ENCODE results near the gene NFKB1. TPM values are rescaled to one million over a fixed set of nuclear protein-coding genes. Genes with fewer than 3 reads are reported as not detected.

The NFKB1 gene
- polyA plus RNA-seq, 1 donor: 21.6 TPM

DNA sequence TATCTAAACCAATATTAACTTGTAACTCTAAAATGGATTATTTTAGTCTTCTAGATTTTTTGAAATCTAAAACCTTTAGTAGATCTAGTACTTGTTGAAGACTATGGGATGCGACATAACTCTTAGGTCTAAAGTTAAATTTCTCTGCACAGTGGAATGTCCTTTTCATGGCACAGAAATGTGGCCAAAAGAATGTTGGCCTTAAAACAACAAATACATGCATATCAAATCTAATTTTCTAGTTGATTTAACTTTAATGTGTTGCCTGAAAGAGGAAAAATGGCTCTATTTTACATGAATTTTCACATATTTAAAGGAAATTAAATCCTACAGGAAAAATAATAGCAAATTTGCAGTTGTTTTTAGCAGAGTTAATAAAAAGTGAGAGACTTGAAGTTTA lies 30.3 kb downstream of the NFKB1 start:
- DNase-seq: no peak

DNA sequence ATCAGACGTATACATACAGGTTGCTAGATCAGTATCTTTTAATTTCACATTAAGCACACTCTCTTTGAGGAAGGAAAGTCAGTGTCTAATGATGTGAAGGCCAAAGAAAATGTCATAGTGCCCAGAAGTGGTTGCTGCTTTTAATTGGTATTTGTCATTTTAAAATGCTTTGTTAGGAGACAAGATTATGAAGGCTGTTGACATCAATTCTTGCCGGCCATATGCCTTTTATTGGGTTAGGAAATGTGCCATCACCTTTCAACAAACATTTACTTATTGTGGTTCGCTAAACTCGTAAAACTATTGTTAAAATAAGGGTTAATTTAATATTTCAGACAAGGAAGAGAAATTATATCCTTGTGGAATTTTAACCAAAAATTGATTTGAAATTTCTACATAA lies 32.2 kb downstream of the NFKB1 start:
- DNase-seq: no peak

DNA sequence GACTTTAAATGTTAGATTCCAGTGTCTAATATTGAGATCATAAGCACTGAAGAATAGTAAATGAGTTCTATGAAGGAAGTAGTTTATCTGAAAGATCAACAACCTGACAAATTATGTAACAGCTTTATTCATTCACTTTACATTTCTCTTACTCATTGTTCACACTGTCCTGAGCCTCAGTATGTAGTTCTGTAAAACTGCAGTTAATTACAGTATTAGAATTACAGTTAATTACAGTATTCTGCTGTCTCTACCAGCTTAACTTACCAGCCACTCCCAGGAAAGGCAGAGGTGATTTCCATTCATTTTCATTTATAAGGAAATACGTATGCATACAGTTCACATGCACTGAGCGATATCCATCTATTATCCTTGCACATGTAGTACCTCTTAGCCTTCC lies 32.7 kb downstream of the NFKB1 start:
- DNase-seq: no peak

DNA sequence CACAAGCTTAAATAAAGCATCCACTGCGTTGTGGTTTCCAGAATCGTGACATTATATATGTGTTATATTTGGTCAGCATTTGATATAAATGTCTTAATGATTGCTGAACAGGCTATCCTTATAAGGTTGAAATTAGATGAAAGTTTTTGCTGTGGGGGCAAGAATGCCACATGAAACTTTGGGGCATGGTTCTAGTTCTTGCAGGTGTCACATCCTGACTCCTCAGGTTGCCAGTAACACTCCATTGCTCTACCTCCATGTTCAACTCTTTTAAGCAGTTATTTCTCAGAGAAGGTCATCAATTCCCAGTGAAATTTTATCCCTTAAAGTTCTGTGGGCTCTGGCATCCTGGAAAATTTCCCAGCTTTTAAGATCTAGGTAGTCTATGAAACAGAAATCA lies 33.7 kb downstream of the NFKB1 start:
- DNase-seq: no peak

DNA sequence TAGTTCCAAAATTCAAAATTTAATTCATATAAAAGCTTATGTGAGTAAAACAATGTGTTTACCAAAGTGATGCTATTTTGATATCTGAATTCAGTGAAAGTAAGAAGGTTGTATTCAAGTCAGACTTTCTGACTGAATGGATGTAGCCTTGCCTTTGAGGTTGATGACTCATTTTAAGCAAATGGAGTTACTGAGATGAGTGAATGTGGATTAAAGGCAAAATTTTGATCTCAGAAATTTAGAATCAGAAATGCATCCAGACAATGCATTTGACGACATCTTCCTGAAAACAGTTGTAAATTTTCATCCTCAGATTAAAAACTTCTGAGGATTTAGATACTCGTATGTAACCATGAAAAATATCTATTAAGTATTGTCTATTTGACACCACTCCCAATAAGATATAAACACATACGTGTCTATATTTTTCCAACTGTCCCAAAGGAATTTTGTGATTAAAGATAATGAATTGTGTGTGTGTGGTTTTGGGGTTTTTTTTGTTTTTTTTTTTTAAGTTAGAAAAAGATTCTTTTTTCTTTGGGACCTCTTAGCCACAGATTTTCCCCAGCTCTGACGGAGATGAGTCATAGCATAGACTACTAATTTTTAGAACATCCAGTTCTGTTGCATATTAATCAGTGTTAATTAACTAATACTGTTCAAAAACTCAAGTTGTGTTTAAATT lies 34.4 kb downstream of the NFKB1 start:
- DNase-seq: no peak

DNA sequence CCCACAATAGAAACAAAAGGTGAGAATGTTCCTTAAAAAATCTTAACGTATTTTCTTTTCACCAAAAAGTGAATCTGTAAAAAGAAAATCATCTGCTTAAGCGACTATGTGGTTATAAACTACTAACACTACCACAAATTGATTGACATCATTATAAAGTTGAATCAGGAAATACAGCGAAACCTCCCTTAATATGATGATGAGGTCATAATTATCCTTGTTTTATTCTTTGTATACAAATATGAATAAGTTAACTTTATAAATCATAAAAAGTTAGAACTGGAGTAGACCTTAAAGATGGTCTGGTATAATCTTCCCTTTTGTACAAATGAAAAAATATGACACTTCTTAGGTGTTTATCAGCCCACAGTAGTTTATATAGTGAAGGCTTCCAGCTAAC lies 35.6 kb downstream of the NFKB1 start:
- no peak for DNase-seq

DNA sequence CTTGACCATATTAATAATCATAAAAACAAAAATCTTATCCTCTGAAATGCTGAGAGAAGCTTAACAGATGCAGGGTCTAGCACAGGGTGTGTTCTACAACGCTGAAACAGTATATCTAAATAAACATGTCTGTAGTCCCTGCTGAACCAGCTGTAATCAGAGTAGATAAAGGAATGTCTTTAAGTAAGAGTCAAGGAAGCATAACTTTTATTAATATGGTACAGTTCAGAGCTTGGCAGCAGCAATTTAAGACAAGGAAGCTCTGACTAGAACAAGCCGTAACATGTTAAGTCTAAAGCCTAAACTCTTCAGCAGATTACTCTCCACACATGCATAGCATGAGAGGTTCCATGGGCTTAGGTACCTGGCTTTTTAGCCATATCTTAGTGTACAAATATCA lies 36.1 kb downstream of the NFKB1 start:
- DNase-seq: no peak

DNA sequence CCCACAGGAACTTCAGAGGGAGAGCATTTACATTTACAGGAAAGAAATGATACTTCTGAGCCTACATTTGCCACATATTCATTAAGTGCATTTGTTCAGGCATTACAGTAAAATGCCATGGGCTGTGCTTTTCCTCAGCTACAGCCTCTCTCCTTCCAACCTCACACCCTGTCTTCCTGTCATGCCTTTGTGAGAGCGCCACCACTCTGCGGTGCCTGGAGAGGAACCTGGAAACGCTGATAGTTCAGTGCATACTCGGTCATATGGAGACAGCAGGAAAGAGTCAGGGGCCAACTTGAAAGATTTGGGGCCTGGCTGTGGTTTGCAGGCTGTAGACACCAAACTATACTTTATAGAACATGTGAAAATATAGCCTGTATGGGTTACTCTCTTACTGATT lies 40.5 kb downstream of the NFKB1 start:
- DNase-seq: no peak

DNA sequence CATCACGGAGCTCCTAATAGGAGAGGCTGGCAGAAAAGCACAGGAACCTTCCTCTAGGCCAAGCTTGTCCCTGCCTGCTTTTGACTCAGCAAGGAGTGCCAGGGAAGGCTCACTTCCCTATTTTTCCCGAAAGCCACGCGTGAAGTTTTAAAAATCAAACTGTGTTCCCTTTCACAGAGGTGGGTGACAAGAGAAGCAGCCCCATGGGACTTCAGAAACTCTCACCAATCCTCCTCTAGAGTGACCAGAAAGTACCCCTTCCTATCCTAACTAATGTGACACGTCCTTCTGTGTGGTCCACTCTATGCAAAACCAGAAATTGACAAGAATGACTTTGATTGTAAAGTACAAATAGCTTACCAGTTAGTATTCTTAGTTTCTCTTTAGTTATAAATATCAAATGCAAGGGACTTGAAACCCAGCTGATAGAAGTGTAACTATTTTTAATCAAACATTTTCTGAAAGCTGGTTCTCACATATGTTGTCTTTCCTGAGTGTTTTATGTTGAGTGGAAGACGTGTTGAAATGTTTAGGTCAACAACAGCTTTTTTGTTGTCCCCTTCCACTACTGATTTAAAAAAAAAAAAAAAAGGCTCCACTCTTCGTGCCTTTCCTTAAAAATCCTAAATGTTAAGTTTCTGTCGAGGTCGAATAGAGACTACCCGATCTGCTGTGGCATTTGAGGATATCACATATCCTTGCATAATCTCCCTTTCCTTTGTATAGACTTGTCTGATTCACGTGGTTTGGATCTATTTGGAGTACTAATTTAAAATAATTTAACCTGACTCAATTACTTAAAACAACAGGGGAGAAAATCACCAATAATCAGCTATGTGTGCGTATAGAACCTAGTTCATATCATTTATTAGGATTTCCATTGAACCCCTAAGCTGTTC lies 42.1 kb downstream of the NFKB1 start:
- DNase-seq: no peak

DNA sequence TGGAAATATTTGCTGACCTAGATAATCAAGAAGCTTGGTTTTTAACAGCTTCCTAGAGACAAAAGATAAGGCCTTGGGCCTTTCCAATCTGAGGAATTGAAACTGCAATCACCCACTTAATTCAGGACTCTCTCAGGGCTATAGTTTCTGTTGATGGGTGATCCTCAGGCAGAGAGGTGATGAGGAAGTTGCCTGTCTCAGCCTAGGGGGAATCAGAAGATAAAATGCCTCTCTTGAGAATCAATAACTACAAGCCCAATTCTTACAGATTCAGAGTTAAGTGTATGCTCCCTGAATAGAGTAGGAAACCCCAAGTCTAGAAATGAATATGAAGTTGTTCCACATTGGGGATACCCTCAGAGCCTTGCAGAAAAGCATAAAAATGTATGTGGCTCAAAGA lies 45.5 kb downstream of the NFKB1 start:
- DNase-seq: no peak

DNA sequence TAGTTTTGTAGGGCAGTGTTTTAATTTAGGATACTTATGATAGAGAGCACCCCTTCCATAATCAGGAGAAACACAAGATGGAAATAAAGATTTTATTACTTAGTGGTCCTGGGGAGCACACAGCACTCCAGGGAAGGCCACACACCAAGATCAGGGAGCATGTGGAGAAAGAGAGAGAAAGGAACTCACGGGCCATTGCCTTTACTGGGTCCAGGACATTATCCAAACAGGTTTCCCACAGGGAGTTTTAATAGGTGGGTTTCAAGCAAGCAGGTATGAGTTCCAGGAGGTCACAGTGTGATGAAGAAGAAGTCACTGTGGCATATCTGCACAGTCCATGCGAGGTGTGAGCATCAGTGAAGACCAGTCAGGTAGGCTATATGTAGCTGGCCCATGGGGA lies 46.8 kb downstream of the NFKB1 start:
- no peak for DNase-seq

DNA sequence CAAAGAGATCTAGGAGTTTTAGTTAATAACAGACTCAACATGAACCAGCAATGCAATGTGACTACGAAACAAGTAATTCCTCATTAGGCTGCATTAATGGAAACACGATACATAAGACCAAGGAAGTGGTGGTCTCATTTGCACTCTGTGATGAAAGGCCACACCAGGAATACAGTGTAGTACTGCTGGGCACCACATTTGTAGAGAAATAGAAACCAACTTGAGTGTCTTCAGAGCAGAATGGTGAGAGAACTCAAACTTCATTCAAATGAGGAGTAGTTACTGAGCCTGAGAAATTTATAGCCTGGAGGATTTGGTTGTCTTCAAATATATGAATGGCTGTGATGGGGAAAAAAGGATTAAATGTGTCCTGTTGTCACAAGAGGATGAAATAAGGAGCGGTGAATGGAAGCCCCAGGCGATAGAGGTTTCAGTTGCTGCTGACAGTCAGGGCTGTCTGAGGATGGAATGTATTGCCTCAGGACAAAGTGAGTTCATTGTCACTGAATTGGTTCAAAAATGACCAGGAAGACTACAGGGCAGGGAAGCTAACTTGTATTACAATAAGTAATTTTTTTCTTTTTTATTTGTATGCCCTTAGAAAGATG lies 50.9 kb downstream of the NFKB1 start:
- no peak for DNase-seq

DNA sequence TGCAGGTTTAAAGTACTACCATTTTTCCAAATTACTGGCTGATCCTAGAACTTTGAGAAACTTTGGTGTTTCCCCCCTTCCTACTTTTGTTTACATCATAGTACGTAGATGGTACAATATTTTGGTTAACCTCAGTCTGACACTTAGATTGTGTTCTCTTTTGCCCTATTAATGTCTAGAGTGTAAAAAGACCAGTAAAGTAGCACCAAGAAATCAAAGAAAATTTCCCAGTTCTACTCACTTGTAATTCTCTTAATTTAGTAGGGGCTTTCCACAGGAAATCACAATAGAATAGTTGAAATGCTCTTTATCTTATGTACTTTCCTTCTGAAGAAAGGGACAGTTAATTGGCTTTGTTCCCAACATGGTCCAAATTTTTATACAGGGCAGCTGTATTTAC lies 51.6 kb downstream of the NFKB1 start:
- no peak for DNase-seq

DNA sequence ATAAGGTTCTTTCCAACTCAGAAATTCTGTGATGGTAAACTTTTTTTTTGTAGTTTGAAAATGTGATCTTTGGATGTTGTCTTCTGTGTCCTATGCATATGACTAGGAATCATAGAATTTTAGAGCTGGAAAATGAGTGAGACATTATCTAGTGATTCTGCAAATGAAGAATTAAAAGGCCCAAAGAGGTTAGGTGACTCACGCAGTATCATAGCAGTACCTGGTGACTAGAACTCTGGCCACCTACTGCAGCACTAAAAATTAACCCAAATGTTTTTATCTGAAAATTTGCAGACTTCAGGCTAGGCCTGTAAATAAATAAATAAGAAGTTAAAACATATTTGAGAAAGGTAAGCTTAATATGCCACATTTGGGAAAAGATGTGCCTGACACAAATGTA lies 52.8 kb downstream of the NFKB1 start:
- DNase-seq: no peak

DNA sequence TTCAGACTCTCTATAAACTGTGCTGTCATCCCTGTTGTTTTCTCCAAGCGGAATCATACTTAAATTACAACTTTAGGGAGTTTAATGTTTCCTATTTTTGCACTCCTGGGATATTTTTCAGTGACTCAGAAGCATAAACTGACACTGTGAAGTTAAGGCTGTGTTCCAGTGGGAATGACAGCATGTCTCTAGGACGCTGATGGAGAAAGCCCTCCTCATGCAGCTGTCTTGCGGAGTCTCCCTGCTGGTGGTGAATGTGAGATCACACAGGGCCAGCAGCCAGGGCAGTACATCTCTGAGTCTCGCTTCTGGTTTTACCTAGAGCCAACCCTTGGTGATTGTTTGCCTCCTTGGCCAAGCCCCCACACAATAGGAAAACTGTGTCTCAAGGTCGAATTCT lies 53.3 kb downstream of the NFKB1 start:
- peak; percentile 46 for DNase-seq

DNA sequence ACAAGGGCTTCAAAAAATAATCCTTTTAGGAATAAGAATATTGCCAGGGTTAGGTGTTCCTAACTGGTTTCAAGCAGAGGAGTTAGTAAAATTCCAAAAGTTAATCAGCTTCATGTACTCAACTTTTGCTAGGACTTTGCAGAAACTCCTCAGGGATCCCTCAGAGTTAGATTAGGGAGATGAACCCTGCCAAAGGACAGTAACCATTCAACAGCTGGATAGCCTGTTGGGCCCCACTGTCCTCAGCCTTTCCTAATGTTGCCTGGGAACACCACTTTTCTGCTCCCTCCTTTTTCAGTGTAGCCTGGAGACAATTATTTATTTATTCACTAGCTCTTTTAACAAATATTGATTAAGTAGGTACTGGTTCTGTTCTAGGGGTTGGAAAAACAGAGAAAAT lies 53.8 kb downstream of the NFKB1 start:
- DNase-seq: no peak

DNA sequence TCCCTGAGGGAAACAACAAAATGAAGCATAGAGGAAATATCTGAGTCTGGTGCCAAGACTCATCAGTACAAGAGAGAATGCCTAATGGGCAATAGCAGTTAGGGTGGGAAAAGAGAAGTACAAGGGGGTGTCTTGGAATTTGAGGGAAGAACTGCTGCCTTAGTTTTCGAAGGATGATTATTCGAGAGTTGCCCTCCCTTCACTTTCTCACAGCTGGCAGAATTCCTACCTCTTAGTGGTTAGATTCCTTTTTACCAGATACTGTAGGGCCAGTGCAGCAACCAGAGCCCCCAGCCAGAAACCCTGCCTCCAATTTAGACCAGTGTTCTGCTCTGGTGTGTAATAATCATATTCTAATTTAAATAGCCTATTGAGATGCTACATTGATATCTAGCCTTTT lies 56.5 kb downstream of the NFKB1 start:
- DNase-seq: no peak

DNA sequence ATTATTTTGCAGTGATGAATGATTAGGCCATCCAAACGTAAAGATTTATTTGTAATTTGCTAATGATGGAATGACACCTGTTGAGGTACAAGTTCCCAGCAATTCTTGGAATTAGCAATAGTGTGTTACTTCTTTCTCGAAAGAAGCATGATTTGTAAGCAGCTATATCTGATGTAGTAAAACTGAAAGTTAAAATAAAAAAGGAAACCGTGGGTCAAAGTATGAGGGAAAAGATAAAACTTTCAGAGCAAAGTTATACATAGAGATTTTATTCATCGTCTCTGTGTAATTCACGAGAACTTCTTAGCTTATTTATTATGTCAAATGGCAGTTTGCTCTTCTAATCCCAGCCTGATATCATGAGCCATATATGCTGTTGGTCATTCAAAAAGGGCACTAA lies 59.0 kb downstream of the NFKB1 start:
- DNase-seq: no peak

DNA sequence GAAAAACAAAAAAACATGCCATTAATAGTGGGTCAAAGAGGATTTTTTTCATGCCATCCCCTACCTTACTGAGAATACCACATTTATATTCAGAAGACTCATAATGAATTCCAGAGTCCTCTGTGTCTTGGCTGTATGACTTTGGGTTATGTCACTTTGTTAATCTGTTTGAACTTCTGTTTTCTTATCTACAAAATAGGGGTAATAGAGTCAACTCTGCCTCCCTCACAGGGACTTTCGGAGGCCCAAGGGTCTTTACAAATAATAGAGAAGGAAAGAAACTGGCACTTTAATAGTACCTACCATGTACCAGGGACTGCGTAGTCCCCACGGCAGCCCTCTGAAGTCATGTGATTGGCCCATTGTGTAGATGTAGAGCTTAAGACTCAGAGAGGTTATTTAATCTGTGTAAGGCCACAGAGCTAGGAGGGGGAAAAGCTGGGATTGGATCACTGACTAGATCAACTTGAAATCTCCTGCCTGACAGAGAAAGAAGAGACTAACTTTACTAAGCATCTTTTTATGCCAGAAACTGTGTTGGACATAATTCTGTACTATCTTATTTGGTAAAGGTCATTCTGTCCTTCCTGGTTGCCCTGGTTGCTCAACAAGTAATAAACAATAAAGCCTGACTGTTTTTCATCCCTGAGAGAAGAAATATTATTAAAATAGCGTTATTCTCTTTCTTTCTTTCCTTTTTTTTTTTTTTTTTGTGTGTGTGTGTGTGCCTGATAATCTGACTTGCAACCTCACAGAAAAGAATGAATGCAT lies 59.6 kb downstream of the NFKB1 start:
- no peak for DNase-seq

DNA sequence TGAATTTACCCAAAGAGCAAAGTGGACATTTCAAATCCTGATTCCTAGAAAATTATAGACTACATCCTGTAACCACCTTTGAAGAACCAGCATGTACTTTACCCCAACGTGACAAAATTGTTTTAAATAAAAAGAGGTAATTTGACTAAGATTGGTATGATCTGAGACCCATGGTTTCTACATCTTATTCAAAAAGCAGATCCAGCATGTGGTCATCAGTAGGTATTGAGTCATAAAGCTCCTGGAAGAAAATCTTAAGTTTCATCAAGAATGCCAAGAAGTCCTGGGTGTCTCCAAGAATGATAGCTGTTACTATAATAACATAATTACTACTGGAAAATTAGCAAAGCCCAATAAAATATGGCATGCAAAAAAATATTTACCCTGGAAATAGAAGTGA lies 61.8 kb downstream of the NFKB1 start:
- DNase-seq: no peak

DNA sequence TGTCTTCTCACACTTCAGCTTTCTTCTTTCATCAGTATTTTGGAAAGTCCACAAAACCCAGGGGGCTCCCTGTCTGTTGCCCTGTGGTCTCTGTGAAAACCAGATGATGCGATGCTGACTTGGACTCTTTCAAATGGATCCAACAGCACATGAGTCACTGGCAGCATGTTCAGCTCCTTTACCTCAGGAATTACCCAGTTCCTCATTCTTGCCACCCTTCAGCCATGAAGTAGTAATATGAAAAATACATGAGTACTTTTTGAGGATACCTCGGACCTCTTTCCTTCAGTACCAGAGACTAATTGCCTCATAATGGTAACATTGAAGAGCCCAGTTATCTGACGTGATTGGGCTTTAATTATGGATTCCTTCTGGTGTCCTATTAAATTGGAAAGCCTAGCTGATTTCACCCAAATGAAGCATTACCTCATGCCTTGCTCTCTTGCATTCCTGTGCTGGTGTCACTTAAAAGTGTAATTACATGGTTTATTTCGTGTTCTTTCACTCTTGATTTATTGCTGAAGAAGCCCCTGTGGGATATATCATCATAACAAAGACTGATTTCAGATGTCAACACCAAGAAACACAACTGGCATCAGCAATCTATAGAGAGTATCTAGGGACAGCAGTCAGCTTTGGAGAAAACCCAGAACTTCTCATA lies 63.4 kb downstream of the NFKB1 start:
- DNase-seq: no peak

DNA sequence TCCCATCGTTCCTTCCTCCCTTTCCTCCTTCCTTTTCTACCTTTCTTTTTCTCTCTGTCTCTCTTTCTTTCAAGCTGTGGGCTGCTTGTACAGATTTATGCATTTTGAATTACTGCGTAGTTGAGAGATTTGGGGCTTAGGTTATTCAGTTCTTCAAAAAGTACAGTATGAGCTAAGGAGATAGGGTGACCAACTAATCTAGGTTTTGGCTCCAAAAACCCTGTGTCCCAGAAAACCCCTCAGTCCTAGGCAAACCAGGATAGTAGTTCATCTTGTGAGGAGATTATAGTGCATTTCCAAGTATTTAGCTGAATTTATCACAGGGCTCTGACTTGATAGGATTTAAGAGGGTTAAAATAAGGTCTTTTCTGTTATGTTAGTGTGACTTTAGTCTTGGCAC lies 64.5 kb downstream of the NFKB1 start:
- DNase-seq: no peak

DNA sequence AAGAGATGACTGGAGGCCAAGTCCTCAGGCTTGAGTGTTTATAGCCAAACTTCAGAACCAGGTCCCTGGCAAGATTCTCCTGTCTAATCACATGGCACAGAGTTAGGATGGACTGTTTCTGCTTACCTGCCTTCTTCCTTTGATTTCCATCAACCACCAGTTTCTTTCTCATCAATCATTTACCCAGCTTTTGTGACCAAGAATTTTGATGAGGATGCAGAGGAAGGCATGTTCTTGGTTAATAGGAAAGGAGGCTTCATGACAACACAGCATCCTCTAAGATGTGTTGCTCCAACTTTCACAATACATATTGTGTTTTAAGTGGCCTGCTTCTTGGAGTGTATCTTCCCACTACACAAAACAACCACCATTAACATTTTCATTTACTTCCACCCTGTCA lies 65.3 kb downstream of the NFKB1 start:
- DNase-seq: no peak
